ENCODE results near the gene SALL2.
A peak's percentile ranks its signal among the peaks of the same experiment; 100 is the strongest.

SALL2 gene

GRCh38 chr14:21510735-21511657 is 15.2 kb downstream of the SALL2 start, which contains the start of gene METTL3:
METTL3 (minus strand) TSS chr14:21511340; CDS start chr14:21511223, 117 bp downstream.
- Mint-ChIP-seq H3K4me1 (ENCODE audit: low read depth) (peaks cover 41% of the 10 kb centered on the region), H3K4me3 (peak within 1 kb of the TSS; percentile 97)

GRCh38 chr14:21509432-21510143 is 16.6 kb downstream of the SALL2 start:
- no peaks in the 10 kb centered on the region for H3K27me3 Mint-ChIP-seq
- H3K36me3 Mint-ChIP-seq, result peaks cover 8% of the 10 kb centered on the region
- peak overlapping the region; percentile 99 for H3K27ac Mint-ChIP-seq
- H3K9me3 Mint-ChIP-seq (ENCODE audit: low read depth), result no peaks in the 10 kb centered on the region
- peaks cover 52% of the 10 kb centered on the region for H3K4me1 Mint-ChIP-seq (ENCODE audit: low read depth)
- peak overlapping the region; percentile 97 for H3K4me3 Mint-ChIP-seq

More at GRCh38 chr14:21510735-21511657, 15.2 kb downstream of the SALL2 start, which contains the start of gene METTL3:
- Mint-ChIP-seq H3K36me3 (peaks cover 8% of the 10 kb centered on the region), H3K27me3 (no peaks in the 10 kb centered on the region), H3K27ac (peak within 1 kb of the TSS; percentile 99), H3K9me3 (ENCODE audit: low read depth) (no peaks in the 10 kb centered on the region)

GRCh38 chr14:21506557-21506956 is 19.6 kb downstream of the SALL2 start:
- Mint-ChIP-seq H3K27ac (no peak overlapping the region), H3K4me3 (no peak overlapping the region), H3K27me3 (no peaks in the 10 kb centered on the region), H3K9me3 (ENCODE audit: low read depth) (no peaks in the 10 kb centered on the region), H3K36me3 (peaks cover 8% of the 10 kb centered on the region), H3K4me1 (ENCODE audit: low read depth) (peaks cover 55% of the 10 kb centered on the region)

DNA sequence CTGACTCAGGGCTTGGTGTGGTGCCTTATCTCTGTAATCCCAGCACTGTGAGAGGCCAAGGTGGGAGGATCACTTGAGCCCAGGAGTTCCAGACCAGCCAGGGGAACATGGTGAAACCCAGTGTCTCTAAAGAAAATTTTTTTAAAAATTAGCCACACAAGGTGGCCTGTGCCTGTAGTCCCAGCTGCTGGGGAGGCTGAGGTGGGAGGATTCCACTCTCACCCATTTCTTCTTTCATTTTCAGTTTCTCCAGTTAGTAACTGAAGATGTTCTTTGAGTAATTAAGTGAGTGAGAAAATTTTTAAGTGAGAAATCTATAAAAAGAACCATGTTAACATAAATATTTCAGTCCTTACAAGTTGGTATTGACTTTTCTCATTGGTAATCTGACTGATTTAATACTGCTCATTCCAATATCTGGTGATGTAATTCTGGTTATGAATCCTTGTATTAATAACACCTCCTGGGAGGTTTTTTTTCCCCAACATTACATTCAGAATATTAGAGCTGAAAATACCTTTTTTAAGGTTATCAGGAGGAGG is 21.1 kb downstream of the SALL2 start:
- Mint-ChIP-seq H3K4me3 (peak overlapping the region; percentile 73), H3K4me1 (ENCODE audit: low read depth) (peaks cover 59% of the 10 kb centered on the region), H3K27ac (peak overlapping the region; percentile 86), H3K9me3 (ENCODE audit: low read depth) (no peaks in the 10 kb centered on the region), H3K36me3 (peaks cover 7% of the 10 kb centered on the region), H3K27me3 (no peaks in the 10 kb centered on the region)

- no peak overlapping the region for H3K4me3 Mint-ChIP-seq
- peaks cover 12% of the 10 kb centered on the region for H3K36me3 Mint-ChIP-seq
- no peaks in the 10 kb centered on the region for H3K9me3 Mint-ChIP-seq (ENCODE audit: low read depth)
Measured at GRCh38 chr14:21503376-21503775, 22.8 kb downstream of the SALL2 start.

DNA sequence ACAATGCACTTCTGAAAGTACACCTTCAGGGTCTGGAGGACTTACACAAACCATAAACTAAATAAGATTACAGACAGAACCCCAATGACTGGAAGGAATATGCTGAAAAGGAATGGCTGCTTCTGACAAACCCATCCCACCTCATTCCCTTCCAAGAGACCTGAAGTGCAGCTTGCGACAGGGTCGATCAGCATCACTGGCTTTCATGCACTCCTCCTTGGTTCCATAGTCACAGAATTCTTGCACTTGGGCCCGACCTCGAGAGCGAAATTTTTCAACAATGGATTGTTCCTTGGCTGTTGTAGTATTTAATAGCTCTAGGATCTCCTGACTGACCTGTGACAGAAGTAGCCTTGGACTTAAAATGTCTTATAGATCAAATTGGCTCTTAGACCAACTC is 24.6 kb downstream of the SALL2 start:
- Mint-ChIP-seq H3K9me3 (ENCODE audit: low read depth) (no peaks in the 10 kb centered on the region), H3K36me3 (peaks cover 10% of the 10 kb centered on the region), H3K4me1 (ENCODE audit: low read depth) (peaks cover 49% of the 10 kb centered on the region), H3K27ac (no peak overlapping the region), H3K4me3 (no peak overlapping the region), H3K27me3 (no peaks in the 10 kb centered on the region)

More at GRCh38 chr14:21503376-21503775, 22.8 kb downstream of the SALL2 start:
- Mint-ChIP-seq H3K4me1 (ENCODE audit: low read depth) (peaks cover 59% of the 10 kb centered on the region), H3K27ac (peak overlapping the region; percentile 50), H3K27me3 (no peaks in the 10 kb centered on the region)

DNA sequence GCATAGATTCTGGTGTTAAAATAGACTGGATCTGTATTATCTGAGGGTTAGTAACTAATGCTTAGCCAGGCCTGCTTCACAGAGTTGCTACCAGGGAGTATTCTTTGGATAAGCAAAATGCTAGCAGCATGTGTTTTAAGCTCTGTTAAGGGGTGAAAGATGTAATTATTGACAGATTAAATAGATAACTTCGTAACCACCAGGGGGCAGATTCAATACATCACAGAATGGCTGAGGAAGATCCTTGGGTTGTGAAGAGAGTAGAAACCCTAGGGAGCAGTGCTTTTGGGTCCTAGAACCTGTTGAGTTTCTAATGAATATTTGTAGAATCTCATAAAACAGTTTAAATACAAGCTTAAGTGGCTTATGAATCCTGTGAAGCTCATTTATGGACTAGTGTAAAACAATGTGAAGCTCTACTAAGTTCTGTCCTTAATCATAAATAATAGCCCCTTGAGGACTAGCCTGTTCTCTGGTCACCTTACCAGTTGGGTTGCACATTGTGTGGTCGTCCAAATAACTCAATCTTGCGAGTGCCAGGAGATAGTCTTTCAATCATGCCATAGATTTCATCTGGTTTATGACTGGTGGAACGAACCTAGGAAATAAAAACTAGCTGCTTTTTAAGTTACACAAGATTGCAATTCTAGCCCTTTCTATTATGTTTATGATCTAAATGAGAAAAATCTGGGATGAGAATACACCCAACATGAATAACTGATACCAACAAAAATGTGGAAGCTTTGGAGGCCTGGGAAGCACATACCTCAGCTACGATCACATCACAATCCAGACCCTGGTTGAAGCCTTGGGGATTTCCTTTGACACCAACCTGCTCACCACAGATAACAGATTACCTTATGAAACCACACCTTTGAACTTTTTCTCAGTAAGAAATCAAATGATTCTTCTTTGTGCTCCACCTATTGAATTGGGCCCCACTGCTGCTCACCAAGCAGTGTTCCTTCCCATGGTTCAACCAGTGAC is 27.3 kb downstream of the SALL2 start:
- Mint-ChIP-seq H3K36me3 (peaks cover 10% of the 10 kb centered on the region), H3K4me3 (peak overlapping the region; percentile 52), H3K9me3 (ENCODE audit: low read depth) (no peaks in the 10 kb centered on the region), H3K4me1 (ENCODE audit: low read depth) (peaks cover 35% of the 10 kb centered on the region), H3K27ac (peak overlapping the region; percentile 84), H3K27me3 (no peaks in the 10 kb centered on the region)

- Mint-ChIP-seq H3K4me1 (ENCODE audit: low read depth) (peaks cover 29% of the 10 kb centered on the region), H3K36me3 (peaks cover 10% of the 10 kb centered on the region), H3K27me3 (no peaks in the 10 kb centered on the region), H3K9me3 (ENCODE audit: low read depth) (no peaks in the 10 kb centered on the region), H3K4me3 (no peak overlapping the region), H3K27ac (no peak overlapping the region)
Measured at GRCh38 chr14:21496453-21496852, 29.7 kb downstream of the SALL2 start.

GRCh38 chr14:21494902-21495762 is 31.0 kb downstream of the SALL2 start:
- Mint-ChIP-seq H3K4me3 (no peak overlapping the region), H3K36me3 (peaks cover 8% of the 10 kb centered on the region), H3K27ac (peak overlapping the region; percentile 50), H3K4me1 (ENCODE audit: low read depth) (peaks cover 18% of the 10 kb centered on the region), H3K27me3 (no peaks in the 10 kb centered on the region), H3K9me3 (ENCODE audit: low read depth) (no peaks in the 10 kb centered on the region)

GRCh38 chr14:21486640-21487087 is 39.5 kb downstream of the SALL2 start:
- no peak overlapping the region for H3K27ac Mint-ChIP-seq
- no peaks in the 10 kb centered on the region for H3K27me3 Mint-ChIP-seq
- H3K4me3 Mint-ChIP-seq, result no peak overlapping the region
- H3K36me3 Mint-ChIP-seq, result no peaks in the 10 kb centered on the region
- peaks cover 9% of the 10 kb centered on the region for H3K4me1 Mint-ChIP-seq (ENCODE audit: low read depth)
- H3K9me3 Mint-ChIP-seq (ENCODE audit: low read depth), result no peaks in the 10 kb centered on the region

DNA sequence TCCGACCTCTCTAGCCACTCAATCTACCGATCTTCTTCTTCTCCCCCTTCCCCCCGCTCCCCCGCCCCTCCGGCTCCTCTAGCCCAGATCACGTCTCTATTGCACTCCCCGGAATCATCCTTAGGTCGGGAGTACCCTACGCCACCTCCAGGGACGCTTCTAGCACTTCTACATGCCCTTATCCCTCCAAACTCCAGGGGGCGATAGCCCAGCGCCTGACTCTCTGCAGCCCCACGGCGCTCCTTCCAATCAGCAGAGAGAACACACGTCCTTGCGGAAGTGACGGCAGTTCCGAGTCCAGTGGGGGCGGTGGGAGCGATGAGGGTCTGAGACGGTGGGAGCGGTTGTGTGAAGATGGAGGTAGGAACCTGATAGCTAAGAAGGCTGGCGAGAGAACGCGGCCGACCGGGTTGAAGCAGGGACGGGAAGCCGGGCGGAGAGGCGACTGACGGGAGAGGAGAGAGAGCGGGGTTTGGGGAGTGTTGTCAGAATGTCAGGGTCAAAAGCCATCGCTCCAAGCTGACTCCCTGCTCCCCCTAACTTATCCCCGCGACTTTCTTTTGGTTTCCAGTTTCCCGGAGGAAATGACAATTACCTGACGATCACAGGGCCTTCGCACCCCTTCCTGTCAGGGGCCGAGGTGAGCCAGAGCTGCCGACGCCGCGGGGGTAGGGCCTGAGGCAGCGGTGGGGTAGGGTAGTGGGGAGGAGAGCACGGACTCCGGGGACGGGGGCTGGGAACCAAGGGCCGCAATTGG is 49.0 kb downstream of the SALL2 start, which contains the start of the genes RAB2B and TOX4:
TSS of gene RAB2B (minus strand) at position 35 of the 757 bp plus-strand sequence. CDS start 87 bp downstream, outside the sequence.
TSS of gene TOX4 (plus strand) at position 271 of the 757 bp plus-strand sequence. CDS start at position 355, 84 bp downstream.
- Mint-ChIP-seq H3K27ac (peak within 1 kb of the TSS; percentile 99), H3K27me3 (no peaks in the 10 kb centered on the region), H3K4me1 (ENCODE audit: low read depth) (peaks cover 42% of the 10 kb centered on the region), H3K4me3 (peak within 1 kb of the TSS; percentile 100), H3K36me3 (peaks cover 7% of the 10 kb centered on the region), H3K9me3 (ENCODE audit: low read depth) (no peaks in the 10 kb centered on the region)

DNA sequence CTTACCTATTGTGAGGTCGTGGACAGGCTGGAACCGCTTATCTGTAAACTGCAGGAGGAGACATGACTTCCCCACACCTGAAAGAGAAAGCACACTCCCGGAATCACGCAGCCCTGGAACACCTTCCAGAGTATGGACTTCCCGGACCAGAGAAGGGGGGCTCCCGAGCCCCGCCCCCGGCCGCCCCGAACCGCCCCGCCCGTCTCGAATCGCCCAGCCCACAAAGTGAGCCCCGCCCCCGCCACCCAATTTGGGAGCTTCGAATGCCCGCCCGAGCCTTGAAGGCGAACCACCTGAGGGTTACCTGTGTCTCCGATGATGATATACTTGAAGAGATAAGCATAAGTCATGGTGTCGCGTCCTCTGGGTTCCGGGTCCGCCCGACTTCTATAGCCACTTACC is 49.6 kb downstream of the SALL2 start:
- Mint-ChIP-seq H3K27me3 (no peaks in the 10 kb centered on the region), H3K27ac (peak overlapping the region; percentile 99), H3K36me3 (peaks cover 8% of the 10 kb centered on the region), H3K4me3 (peak overlapping the region; percentile 100), H3K4me1 (ENCODE audit: low read depth) (peaks cover 43% of the 10 kb centered on the region), H3K9me3 (ENCODE audit: low read depth) (no peaks in the 10 kb centered on the region)
